ENCODE results near the gene CERS3.

CERS3 gene

DNA sequence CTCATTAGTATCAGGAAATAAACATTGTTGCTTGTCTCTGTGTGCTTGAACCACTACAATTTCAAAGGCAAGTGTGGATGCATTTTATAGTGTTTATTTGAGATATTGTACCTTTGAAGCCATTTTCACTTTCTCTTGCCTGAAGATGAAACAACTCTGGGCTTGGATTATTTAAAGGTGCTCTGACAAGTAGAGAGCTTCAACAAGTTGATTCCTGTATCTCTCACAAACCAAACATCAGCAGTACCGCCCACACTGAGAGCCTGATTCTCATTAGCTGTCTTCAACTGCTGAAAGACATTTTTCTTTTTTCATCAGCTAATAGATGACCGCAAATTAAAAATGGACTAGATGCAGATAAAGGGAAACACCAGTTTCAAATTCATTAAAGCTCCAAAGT, 806 bp upstream of the CERS3 start:
- no peak for DNase-seq (ENCODE audit: low read depth in 2 of 2)

DNA sequence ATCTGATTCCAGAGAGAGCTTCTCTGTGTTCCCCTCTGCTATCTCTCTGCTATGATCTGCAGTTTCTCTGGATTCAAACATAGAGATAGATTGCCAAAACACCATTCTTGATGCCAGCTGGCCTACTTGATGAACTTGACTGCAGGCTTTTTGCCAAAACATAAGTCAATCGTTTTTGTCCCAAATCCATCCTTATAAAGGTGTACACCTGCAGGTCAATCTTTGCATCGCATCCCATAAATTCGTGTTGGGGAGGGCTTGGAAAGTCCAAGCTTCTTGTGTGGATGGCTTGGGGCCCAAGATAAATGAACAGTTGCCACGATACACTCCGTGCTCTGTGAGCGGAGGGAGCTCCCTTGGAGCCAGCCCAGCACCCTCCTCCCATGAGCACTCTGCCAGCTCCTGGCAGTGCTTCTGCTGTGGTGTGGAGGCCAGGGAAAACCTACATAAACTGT, 2.7 kb downstream of the CERS3 start:
- no peak for DNase-seq (ENCODE audit: low read depth in 2 of 2)

DNA sequence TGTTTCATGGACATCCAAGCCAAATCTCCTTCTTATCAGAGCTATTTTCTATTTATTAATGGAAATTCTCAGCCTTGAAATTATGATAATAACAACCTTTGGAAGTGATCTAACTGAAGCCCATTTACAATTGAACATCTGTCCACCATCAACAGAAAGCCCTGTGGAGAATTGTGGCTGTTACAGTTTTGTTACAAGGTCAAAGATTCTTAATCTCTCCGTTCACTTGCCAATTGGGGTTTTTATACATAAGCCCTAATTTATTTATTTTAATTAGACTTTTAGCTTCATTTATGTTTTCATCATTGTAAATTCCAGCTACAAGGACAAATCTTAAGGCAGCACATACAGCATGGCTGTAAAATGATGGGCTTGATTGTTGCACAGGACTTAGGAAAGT, 3.3 kb downstream of the CERS3 start:
- DNase-seq (ENCODE audit: low read depth in 2 of 2), result no peak

DNA sequence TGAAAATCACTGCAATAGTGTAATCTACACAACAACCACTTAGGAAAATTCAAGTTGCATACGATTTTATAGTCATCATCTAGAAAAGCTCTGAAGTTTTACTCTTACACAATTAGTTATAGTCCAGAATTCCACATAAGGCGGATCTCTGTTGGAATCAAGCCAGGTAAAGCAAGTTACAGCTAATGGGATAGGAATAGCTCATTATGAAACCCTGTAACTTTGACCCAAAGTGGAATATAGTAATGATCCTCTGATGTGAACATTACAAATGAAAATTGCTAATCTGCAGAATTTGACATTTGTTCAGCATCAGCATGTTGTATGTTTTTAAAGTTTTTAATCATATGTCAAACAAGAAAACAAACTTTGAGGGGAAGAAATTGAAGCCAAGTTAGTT, 4.4 kb downstream of the CERS3 start:
- DNase-seq (ENCODE audit: low read depth in 2 of 2), result no peak

DNA sequence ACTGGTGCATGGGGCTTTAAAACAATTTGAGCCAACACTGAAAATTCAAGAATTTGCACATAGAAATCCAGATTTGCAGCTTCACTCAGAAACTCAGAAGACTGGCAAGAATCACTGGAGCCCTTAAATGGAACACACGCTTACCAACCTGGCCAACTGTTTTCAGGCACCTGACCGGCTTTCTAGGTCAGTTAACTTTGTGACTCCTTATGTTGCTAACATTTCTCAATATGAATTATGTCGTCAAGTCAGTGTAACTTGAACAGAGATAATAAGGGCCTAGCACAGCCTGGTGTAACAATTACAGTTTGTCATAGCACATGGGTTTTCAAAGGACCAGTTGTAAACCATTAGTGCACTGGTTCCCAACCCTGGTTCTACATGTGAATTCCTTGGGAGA, 6.8 kb downstream of the CERS3 start:
- DNase-seq (ENCODE audit: low read depth in 2 of 2), result no peak

DNA sequence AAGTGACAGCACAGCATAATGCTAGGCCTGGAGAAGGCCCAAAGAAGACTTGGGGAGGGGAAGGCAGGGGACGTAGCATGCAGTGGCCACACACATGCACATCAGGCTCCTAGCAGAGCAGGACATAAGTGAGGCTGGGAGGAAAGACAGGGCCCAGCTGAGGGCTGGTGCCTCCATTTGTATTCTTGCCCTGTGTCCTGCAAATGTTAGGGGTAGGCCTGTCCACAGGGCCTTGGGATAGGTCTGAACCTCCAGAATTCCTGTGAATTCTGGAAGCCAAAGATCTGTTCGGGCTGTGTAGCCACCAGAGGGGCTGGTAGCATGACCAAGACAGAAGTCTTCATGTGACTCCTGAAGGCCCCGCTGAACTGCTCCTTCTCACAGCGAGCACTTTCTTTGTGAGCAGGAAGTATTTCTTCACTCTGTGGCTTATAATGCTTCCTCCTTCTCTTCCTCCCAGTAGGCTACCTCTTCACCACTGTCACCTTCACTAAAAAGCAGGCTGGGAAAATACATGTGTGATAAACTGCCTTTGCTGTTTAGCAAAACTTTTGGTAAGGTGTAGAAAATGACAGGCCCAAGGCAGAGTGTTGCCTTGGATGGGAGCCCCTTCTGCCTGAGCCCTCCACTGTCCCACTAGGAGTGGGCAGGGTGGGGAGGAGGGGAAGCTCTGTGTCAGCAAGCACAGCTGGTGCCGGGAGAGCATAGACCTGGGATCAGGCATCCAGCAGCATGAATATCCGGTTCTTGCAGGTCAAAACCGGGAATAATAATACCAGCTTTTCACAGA, 8.4 kb downstream of the CERS3 start:
- no peak for DNase-seq (ENCODE audit: low read depth in 2 of 2)

DNA sequence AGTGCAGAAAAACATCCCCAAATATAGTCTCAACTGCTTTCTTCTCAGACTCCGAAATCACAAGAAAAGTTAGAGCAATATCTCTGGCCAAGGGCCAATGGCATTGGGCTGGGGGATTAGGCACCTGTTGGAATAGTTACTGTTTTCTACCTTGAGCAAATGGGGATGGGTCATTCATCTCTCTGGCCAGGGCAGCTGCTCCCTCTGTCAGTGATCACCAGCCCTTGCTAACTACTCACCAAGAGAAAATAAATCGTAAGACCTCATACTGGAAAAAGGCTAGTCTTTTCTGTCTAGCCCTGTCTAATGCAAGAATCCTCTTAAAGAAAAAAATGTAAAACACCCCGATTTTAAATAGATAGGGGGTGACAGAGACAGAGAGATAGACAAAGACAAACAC, 10.9 kb downstream of the CERS3 start:
- no peak for DNase-seq (ENCODE audit: low read depth in 2 of 2)

DNA sequence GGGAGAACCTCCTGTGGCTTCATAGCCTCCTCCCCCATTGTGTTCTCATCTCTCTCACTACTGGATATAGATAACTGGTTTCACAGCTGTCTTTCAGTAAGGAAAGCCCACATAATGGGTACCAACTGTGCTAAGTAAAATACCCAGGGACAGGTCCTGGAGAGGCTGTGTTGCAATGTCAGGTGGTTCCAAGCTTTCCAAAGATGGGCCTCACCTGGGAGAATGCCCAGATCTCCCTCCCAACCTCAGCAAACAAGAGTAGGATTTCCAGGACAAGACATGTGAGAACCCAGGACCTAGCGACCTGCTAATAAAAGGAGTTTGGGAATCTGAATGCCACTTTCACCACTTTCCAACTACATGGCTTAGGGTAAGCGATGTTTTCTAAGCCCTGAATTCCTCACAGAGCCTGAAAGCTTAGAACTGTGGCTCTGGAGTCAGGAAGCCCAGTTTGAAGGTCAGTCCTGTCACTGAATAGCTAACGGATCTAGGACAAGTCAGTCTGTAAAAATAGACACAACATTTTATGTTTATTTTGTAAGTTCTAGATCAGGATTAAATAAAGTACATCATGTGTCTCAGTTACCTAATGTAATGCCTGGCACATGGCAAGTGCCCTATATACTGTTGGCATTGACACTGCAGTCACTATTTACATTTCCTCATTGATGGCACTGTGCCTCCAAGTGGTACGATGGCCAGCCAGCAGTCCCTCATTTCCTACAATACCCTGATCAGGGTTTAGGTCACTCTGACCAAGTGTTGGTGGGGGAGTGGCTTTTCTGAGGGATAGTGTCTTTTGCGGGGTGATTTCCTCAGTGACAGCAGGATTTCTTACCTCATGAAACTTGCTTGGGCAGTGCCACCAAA, 11.9 kb downstream of the CERS3 start:
- DNase-seq (ENCODE audit: low read depth in 2 of 2), result no peak

DNA sequence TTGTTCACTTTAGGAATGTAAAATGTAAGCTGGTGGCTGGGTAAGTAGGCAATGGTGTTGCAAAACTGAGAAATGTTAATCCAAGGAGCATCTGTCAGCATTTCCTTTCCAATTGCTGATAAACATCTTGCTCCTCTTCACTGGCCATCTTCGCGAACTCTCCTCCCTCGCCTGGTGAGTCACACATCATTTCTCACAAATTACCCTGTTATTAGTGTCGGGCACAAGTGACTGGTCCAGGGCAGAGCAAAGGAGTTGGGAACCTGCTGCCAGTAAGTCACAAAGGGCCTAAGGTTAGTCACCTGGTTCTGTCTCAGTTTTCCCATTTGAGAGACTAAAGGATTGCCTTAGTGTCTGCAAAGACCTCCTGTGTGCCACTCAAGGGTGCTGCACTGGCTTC, 13.0 kb downstream of the CERS3 start:
- no peak for DNase-seq (ENCODE audit: low read depth in 2 of 2)

DNA sequence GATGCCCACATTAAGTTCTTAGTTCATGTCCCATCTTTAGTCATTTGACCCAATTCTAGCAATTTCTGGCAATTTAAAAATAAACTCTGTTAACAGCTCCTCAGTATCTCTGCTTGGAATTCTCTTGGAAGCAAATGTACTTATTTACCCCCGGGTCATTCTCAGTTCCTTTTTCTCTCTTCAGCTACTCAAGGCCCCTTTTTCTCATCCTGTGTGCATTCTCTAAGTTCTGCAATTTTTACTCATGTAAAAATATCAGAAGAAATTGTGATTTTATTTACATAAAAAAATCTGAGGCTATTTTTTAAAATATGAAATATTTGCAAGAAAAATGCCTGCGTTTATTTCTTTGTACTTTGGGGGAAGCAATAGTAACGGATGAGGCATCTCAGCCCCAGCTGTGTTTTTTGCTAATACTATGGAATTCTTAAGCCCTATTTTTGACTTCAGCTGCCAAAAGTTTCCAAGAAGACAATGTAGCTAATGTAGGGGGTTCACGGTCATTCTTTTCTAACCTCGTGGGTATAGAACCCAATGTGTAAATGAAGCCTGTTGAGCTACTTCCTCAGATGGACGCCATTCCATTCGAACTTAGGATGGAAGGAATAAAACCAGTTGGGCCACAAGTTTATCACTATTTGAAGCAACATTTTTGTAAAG, 20.0 kb downstream of the CERS3 start:
- DNase-seq (ENCODE audit: low read depth in 2 of 2), result no peak

DNA sequence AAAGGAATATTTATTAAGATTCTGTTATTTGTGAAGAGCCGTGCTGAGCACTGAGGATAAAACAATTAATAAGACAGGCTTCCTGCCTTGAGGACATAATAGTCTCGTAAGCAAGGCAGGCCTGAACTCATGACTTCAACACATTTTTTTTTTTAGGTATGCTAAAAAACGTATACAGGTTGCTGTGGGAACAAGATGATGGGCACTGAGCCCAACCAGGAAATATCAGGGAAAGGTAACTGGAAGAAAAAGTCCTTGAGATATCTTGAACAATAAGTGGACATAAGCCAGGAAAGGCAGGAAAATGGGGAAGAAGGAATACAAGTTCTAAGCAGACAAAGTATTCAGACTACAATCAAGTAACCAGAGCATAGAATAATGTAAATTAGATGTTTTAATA, 26.1 kb downstream of the CERS3 start:
- DNase-seq (ENCODE audit: low read depth in 2 of 2), result no peak

DNA sequence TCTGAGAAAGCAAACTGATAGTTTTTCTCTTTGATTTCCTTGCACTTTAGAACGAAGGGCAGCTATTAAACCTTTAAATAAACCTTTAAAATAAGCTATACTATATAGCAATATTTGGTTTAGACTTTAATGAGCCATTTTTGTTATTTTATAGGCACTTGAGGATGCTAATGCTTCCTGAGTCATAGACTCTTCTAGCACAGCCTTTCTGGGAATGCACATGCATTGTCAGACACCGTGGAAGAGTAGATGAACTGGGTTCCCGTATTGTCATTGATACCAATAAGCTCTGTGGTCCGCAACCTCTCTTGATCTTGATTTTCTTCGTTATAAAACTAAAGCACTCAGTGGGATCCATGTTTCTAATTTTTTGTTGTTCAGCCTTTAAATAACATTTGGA, 27.6 kb downstream of the CERS3 start:
- no peak for DNase-seq (ENCODE audit: low read depth in 2 of 2)

DNA sequence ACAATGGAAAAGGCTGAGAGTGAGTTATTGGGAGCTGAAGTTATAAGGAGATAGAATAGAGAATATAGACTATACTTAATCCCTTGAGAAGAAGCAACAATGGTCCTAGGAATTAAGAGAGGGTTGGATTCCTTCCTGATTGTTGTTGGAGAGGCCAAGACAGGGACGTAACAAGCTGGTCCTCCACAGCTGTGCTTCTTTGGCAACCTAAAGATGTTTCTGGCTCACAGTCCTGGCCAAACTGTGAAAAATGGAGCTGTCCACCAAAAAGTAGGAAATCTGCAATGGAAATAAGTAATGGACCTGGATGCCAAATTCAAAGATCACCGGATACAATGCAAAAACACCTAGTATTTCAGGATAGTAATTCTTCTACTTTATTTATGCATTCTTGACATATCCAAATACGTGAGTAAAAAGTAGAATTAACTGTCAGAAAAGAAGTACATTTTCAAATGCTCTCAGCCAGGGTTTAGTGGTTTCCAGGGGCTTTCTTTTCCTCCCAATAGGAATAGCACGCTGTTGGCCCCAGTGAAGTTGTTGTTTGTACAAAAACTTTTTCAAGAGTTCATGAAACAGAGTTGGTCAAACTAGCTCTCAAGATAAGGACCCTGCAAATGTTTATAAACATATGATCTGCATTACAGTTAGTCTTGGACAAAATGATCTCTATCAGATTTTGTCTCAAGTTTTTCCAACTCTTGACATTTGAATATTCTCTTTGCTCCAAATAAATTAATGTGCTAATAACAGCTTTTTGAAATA, 28.3 kb downstream of the CERS3 start:
- no peak for DNase-seq (ENCODE audit: low read depth in 2 of 2)

DNA sequence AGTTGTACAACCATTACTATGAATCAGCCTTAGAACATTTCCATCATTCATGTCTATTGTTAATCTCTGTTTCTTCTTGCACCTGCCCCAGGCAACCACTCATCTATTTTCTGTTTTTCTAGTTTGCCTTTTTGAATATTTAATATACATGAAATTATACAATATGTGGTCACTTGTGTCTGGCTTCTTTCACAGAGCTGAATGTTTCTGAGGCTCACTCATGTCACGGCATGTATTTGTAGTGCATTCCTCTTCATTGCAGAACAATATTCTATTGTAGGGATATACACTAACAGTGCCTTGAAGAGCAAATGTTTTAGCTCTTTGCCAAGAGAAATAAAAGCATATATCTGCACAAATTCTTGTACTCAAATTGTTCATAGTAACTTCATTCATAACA, 32.9 kb downstream of the CERS3 start:
- no peak for DNase-seq (ENCODE audit: low read depth in 2 of 2)

DNA sequence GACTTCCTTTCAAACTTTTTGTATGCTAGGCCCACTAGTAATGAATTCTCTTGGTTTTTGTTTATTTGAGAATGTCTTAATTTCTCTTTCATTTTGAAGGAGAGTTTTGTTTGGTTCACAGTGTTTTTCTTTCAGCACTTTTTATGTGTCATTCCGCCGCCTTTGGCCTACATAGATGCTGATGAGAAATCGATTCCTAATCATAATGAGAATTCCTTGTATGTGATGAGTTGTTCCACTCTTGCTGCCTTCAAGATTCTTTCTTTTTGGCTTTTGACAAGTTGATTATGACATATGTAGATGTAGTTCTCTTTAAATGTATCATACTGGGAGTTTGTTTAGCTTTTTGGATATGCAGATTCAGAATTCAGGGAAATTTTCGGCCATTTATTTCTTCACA, 35.5 kb downstream of the CERS3 start:
- DNase-seq (ENCODE audit: low read depth in 2 of 2), result no peak

DNA sequence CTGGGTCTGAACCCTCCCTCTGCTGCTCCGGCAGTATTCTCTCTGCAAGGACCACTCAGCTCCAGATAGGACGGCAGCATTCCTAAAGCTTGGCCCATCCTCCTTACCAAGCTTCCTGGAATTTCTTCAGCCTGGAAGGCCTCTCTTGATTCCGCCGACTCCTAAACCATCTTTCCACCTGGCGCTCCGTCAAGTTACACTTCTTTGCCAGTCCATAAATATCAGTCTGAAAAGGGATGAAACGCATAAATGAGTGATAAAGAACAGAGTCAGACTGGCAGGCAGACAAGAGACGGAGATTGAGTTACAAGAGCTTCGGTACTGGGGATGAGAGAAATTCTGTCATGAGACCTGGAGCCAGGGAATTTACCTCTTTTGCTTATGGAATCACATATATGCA, 44.3 kb downstream of the CERS3 start:
- no peak for DNase-seq (ENCODE audit: low read depth in 2 of 2)

DNA sequence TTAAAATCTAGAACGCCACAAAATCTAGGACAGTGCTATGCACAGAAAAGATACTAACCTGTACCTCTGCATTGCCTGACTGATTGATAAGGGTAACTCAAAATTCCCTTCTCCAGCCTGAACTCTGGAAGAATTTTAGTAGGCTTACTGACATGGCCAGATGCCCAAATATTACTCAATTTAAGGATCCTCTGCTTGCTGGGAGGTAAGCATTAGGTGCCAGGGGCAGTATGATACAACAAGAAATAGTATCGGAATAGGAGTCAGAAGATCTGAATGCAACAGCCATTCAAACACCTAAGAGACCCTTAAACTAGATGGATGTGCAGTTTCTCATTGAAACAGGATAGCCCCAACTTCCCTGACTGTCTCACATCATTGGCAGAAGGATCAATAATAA, 45.4 kb downstream of the CERS3 start:
- DNase-seq (ENCODE audit: low read depth in 2 of 2), result no peak

DNA sequence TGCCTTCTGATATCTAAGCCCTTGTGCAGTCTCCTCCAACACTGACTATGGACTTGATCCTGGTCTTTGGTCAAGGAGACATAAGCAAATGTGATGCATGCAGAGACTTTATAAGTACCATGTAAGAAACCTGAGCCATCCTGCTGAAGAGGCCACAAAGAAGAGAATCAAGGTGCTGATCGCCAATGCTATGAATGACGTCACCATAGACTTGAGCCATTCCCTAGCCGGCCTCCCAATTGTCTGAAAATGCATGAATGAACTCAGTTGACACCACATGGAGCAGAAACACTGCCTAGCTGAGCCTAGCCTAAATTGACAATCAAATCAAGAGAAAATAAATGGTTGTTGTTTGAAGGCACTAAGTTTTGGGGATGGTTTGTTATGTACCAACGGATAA, 51.9 kb downstream of the CERS3 start:
- no peak for DNase-seq (ENCODE audit: low read depth in 2 of 2)

DNA sequence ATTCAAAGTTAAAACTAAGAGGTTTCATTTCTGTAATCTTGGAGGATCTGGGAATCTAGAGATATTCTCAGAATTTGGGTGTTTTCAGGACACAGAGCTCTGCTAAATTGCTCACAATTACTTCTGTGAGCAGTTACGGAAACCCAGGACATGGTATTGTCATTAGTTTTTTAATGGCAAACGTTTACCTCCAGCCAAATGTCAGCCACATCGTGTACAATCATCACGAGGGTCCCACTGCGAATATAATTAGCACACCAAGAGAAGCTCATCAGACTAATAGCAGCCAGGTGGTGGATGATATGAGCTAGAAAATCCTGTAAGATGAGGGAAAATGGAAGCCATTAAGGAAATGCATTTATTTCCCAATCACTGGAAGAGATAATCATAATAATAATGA, 56.0 kb downstream of the CERS3 start:
- DNase-seq (ENCODE audit: low read depth in 2 of 2), result no peak

DNA sequence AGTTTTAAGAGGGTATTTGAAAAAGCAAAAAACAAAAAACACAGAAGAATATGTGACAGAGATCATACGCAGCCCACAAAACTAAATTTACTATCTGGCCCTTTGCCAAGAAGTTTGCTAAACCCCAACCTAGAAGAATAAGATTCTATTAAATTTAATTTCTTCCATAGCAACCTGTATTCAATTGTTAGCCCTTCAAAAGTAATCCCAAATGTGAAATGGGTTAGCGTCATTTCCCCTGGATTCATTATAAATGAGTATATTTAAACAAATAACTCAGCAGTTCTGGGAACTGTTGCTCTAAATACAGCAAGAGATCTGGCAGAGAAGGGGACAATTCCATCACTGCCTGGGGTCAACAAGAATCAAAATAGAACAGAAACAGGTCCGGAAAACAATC, 56.8 kb downstream of the CERS3 start:
- no peak for DNase-seq (ENCODE audit: low read depth in 2 of 2)

DNA sequence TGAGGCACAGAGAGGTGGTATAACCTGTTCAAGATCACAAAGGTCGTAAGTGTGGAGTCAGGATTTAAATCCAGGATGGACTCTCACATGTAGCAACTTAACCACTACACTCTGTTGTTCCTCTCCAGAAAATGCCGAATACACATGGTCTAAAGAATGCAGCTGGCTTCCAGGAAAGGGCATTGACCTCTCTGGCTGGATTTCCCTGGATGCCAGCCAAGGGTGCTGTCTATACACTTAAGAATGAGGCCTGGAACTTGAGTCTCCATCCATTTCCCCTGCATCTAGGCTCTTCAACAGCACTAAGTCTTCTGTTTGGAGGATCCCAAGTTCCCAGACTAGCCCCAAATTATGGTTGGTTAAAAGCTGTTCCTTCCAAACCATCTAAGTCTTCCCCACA, 60.5 kb downstream of the CERS3 start:
- no peak for DNase-seq (ENCODE audit: low read depth in 2 of 2)

DNA sequence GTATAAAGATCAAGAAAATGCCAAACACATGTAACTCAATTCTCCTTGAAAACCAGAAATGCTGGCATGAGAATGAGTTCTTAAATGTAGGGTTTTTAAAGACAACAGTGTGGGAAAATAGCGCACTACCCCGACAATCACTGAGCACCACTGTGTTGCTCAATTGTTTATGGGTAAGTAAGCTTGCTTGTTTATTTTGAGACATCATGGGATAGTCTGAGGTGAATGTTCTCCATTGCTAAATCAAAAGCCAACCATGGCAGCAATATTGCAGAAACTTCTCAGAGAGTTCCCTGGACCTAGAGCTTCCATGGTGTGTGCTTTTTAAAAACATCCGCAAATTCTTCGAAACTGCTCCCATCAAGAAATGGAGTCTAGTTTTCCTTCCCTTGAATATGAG, 62.7 kb downstream of the CERS3 start:
- no peak for DNase-seq (ENCODE audit: low read depth in 2 of 2)
